Left ventricle myocardium inferior (tissue), 1 donor: ENCODE results near the gene LACRT. TPM values are rescaled to one million over a fixed set of nuclear protein-coding genes. Genes with fewer than 3 reads are reported as not detected.

Experiments used
- DNase-seq: peaks from one replicate; pipeline ENCODE4 v3.0.0-alpha.2; 2020
- H3K27ac ChIP-seq: fragments of 200-600 bp; replicated peaks from 2 replicates; pipeline ENCODE4 v1.8.0; 2021
- H3K27me3 ChIP-seq: fragments of 200-600 bp; 2 replicates; pipeline ENCODE4 v1.8.0; 2021; ENCODE audit warnings: low read depth
- H3K36me3 ChIP-seq: fragments of 200-600 bp; 2 replicates; pipeline ENCODE4 v1.8.0; 2021
- H3K4me1 ChIP-seq: fragments of 200-600 bp; 2 replicates; pipeline ENCODE4 v1.8.0; 2021
- H3K4me3 ChIP-seq: fragments of 200-600 bp; 2 replicates; pipeline ENCODE4 v1.8.0; 2021; ENCODE audit warnings: mild to moderate bottlenecking, moderate library complexity
- H3K9me3 ChIP-seq: fragments of 200-600 bp; replicated peaks from 2 replicates; pipeline ENCODE4 v1.8.0; 2021
- CTCF ChIP-seq: fragments of 200-600 bp; IDR thresholded peaks from 2 replicates; pipeline ENCODE4 v1.8.0; 2021; ENCODE audit warnings: antibody characterized with exemption, mild to moderate bottlenecking, borderline replicate concordance
- intact Hi-C: fragments of 100-400 bp; cut with micrococcal nuclease; formaldehyde crosslinking; loops from one replicate; pipeline ENCODE4 v1.11.0; 2022
- total RNA-seq: library from RNA; stranded (reverse); fragmentation: NEBNext Ultra II Directional; extraction: Animal tissue kit (Norgen Biotek cat#: 25700); gene quantifications from one replicate; pipeline ENCODE4 v1.2.1, GENCODE V29; 2021
- donor health status: DM: no; HTN: yes; CAD: no; lungs with severe emphysema.

The LACRT gene
- total RNA-seq, 1 donor from 2014 or later: not detected

GRCh38 chr12:54631988-54632728 is 2.5 kb downstream of the LACRT start:
- Histone ChIP-seq H3K9me3 (no peaks in the 10 kb centered on the region), H3K27ac (no peak overlapping the region), H3K36me3 (no peaks in the 10 kb centered on the region), H3K4me1 (no peaks in the 10 kb centered on the region), H3K27me3 (peaks cover 71% of the 10 kb centered on the region), H3K4me3 (no peak overlapping the region)
- intact Hi-C loops: no loop called here
- TF ChIP-seq CTCF: no peak
- DNase-seq: no peak

DNA sequence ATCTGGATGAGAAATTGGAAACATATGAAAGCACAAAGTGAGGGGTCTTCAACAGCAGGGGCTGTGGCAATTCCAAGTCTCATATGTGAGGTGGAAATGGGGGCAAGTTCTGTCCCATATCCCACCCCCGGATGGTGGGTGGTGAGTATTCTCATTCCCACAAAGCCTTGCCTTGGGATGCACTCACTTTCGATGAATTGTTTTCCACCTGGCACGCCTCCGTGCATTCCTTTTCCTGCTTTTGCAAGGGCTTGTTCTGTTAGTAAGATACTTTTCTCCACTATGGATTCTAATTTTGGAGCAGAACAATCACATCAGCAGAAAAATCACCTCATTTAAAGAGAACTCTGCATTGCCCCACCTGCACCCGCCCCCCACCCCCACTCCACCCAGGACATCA is 3.1 kb downstream of the LACRT start:
- Histone ChIP-seq H3K27ac (no peak overlapping the region), H3K9me3 (no peaks in the 10 kb centered on the region), H3K36me3 (no peaks in the 10 kb centered on the region), H3K4me1 (no peaks in the 10 kb centered on the region), H3K27me3 (peaks cover 74% of the 10 kb centered on the region), H3K4me3 (no peak overlapping the region)
- DNase-seq: no peak
- TF ChIP-seq CTCF: no peak
- intact Hi-C loops: no loop called here

DNA sequence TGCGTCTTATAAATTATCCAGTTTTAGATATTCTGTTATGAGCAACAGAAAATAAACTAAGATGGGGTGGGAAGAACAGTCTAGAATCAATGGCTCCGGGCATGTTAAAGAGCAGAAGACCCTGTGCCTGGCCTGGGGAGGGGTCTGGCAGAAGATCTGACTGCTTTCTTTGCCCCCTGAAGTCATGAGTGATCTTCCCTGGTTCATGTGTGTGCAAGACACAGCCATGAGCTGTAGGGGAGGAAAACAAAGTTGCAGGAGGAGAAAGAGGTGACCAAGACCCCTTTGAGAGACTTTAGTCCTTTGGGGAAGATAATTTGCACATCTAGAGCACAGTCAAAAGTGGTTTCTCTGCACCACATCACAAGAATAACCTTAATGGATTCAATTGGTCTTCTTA is 4.8 kb downstream of the LACRT start:
- TF ChIP-seq CTCF: no peak
- Histone ChIP-seq H3K4me3 (no peak overlapping the region), H3K27ac (no peak overlapping the region), H3K27me3 (peaks cover 83% of the 10 kb centered on the region), H3K36me3 (no peaks in the 10 kb centered on the region), H3K4me1 (no peaks in the 10 kb centered on the region), H3K9me3 (no peaks in the 10 kb centered on the region)
- no peak for DNase-seq
- intact Hi-C loops: no loop called here

- Histone ChIP-seq H3K27ac (no peak overlapping the region), H3K36me3 (no peaks in the 10 kb centered on the region), H3K9me3 (no peaks in the 10 kb centered on the region), H3K4me3 (no peak overlapping the region), H3K27me3 (peaks cover 87% of the 10 kb centered on the region), H3K4me1 (no peaks in the 10 kb centered on the region)
- DNase-seq: no peak
- TF ChIP-seq CTCF: no peak
- intact Hi-C loops: no loop called here
These were observed 6.4 kb downstream of the LACRT start for GRCh38 chr12:54628186-54628846.

DNA sequence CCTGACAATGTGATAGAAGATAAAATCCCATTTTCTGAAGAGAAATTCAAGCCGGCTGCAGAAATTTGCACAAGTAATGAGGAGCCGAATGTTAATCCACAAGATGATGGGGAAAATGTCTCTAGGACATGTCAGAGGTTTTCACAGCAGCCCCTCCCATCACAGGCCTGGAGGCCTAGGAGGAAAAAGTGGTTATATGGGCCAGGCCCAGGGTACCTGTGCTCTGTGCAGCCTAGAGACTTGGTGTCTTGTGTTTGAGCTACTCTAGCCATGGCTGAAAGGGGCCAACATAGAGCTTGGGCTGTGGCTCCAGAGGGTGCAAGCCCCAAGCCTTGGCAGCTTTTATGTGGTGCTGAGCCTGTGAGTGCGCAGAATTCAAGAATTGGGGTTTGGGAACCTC is 7.4 kb downstream of the LACRT start:
- H3K4me3 ChIP-seq: no peak overlapping the region
- H3K36me3 ChIP-seq: no peaks in the 10 kb centered on the region
- no peak for TF ChIP-seq CTCF
- no peaks in the 10 kb centered on the region for H3K4me1 ChIP-seq
- peaks cover 87% of the 10 kb centered on the region for H3K27me3 ChIP-seq
- no peaks in the 10 kb centered on the region for H3K9me3 ChIP-seq
- intact Hi-C loops: no loop called here
- H3K27ac ChIP-seq: no peak overlapping the region
- DNase-seq: no peak
